GM19025 (cell line): Measurements from ENCODE around the gene CPSF7.
A peak's percentile ranks its signal among the peaks of the same experiment; 100 is the strongest.
"Not testable (repeated sequence)": the region's sequence is repeated elsewhere in the genome, so short reads cannot be mapped to it uniquely, and the experiment has no call there.

Experiments used
- ATAC-seq: cut with Tn5 transposase; IDR thresholded peaks from one replicate; pipeline ENCODE4 v1.9.1; 2021; ENCODE audit warnings: mild to moderate bottlenecking, low read depth, moderate library complexity; ENCODE audit not compliant: unreplicated experiment

CPSF7 gene

GRCh38 chr11:61442616-61443015 is 12.8 kb upstream of the CPSF7 start:
- no peak for ATAC-seq

DNA sequence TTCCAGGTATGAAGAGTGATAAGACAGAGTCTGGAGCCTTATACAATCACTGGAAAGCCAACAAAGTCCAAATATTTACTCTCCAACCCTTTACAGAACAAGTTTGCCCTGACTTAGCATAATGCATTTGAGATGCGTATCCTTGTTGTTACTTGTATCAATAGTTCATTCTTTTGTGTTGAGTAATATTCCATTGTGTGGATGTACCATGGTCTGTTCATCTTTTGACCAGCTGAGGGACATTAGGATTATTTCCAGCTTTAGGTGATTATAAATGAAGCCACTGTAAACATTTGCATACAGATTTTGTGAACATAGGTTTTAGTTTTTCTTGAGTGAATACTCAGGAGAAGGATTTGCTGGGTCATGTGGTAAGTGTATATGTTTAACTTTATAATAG is 9.8 kb upstream of the CPSF7 start:
- ATAC-seq: no peak

DNA sequence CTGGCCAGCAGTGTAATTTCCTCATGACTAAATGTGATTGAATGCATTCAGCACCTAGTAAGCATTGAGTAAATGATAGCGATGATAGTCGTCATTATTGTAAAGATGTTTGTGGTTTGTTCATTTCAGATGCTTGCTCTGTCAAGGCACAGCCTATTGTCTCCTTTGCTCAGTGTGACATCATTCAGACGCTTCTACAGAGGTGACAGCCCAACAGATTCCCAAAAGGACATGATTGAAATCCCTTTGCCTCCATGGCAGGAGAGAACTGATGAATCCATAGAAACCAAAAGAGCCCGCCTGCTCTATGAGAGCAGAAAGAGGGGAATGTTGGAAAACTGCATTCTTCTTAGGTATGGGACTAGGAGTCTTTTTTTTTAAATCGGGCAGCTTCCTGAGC is 7.7 kb upstream of the CPSF7 start:
- ATAC-seq: no peak

DNA sequence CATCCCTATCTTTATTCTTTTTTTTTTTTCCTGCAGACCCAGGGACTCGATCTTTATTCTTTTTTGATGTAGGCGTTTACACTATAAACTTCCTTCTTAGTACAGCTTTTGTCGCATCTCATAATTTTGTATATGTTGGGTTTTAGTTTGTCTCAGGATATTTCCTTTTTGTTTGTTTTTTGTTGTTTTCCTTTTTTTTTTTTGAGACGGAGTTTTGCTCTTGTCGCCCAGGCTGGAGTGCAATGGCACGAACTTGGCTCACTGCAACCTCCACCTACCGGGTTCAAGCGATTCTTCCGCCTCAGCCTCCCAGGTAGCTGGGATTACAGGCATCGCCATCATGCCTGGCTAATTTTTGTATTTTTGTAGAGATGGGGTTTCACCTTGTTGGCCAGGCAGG is 1.1 kb upstream of the CPSF7 start:
- not testable (repeated sequence) for ATAC-seq

DNA sequence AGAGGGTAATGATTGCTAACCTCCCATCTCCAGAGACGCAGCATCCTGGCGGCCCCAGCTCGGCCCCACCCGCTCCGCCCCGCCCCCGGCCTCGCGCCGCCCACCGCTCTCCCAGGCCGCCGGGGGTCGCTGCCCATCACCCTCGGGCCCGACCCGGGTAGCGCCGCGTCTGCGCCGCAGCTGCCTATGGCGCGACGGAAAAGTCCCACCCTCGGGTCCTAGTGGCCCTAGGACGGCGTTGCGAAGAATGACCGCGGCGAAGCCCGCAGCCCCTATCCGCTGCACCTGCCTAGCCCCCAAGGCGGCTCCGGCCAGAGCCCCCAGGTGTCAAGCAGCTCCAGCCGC is 457 bp downstream of the CPSF7 start:
- peak; percentile 39 for ATAC-seq

GRCh38 chr11:61425367-61426131 is 4.2 kb downstream of the CPSF7 start:
- no peak for ATAC-seq

DNA sequence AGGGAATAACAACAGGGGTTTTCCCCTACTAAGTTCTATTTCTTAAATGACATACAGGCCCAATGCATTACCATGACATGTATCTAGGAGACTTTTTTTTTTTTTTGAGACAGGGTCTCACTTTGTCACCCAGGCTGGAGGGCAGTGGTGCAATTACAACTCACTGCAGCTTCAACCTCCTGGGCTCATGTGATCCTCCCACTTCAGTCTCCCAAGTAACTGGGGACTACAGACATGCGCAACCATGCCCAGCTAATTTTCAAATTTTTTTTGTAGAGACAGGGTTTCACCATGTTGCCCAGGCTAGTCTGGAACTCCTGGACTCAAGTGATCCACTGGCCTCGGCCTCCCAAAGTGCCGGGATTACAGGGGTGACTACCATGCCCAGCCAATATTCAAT is 7.5 kb downstream of the CPSF7 start:
- no peak for ATAC-seq

DNA sequence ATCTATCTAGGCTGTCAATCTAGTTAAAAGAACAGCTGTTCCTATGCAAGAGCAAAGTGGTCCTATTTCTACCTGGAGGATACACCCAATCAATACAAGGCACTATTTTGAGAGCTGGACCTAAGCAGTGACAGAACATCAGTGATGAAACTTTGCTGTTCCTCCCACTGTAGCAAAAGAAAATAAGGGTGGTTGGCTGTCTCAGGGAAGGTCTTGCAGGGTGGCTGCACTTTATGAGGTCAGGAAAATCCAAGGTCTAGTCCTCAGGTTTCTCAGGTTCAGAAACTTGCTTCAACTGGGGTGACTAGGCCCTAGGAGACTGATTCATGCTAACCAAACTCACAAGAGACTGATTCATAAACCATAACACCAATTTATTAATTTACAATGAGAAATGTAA is 11.6 kb downstream of the CPSF7 start:
- ATAC-seq: no peak

- no peak for ATAC-seq
Observed at GRCh38 chr11:61417670-61418069, 12.1 kb downstream of the CPSF7 start.

DNA sequence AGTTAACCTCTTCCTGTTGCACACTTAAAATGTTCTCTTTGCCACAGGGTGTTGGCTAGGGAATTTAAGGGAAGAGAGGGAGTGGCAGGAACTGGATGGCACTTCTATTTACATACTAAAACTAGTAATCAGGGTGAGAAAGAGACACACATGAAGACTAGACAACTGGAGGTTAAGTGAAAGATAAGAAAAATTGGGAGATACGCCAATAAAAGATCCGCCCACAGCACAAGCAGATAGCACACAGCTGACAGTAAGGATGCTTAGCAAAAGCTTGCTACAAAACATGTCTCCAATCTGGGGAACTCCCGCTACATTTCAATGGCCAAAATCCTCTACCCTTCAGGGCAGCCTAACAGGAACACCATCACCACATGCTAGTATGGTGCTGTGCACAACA is 12.8 kb downstream of the CPSF7 start:
- no peak for ATAC-seq

DNA sequence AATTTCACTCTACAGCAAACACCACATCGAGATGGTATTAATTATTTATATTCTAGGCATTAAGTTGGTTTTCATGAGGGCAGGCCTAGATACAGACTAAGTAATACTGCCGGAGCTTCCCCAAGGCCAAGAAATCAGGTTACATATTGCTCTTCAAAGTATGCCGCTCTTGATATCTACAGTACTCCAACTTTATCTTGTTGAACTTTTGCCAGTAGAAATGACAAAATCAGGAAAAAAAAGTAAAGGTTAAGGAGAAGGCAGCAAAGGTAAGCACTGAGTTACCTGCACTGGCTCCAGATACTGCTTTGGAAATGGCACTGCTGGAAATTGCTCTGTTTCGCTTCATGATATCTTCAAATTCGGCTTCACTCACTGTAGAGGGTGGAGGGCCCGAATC is 14.4 kb downstream of the CPSF7 start:
- ATAC-seq: no peak

DNA sequence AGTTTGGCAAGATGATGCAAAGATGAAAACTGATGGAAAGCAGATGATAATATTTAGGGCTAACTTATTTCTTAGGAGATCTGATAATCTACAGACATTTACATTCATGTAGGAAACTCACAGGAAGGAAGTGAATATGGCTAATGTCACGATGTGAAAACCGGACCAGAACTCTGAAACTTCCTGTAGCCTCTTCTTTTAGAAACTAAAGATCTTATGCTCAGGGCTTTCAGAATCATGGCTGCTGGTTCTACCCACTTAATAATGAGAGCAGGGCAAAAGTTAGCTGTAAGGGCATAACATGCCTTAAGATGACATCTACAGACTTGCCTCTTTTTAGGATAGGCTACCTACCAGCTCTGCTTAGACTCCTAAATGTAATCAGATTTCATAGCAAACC is 15.2 kb downstream of the CPSF7 start:
- no peak for ATAC-seq

DNA sequence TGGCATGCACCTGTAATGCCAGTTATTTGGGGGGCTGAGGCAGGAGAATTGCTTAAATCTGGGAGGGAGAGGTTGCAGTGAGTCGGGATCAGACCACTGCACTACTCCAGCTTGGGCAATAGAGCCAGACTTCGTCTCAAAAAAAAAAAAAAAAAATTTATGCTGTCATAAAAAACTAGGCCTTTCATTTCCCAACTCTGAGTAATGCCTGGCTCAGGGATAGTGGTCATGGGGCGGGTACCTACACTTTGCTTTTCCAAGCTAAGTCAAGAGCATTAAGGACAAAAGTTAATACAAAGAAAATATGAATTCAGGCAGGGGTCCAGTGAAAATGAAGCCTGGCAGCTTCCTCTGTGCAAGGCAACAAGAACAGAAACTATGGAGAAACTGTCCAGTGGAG is 16.3 kb downstream of the CPSF7 start:
- ATAC-seq: no peak

DNA sequence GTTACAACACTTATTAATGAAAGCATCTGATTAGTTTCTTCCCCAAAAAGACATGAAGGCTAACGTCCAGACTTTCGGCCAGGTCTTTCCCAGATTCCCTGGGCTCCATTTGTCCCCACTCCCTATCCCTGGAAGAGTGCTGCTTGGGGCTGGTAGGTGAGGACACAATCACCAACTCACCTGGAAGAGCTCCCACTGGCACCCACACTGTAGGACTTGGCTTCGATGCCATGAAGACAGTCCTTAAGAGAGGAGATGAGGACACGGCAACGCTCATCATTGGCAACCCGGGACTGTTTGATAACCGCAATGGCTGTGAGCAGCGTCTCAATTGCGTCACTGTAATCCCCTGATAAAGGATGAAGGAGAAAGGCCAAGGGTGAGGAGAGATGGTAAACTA is 18.2 kb downstream of the CPSF7 start:
- ATAC-seq: no peak

GRCh38 chr11:61406991-61407728 is 22.6 kb downstream of the CPSF7 start:
- ATAC-seq: no peak

GRCh38 chr11:61406067-61406466 is 23.7 kb downstream of the CPSF7 start:
- no peak for ATAC-seq

DNA sequence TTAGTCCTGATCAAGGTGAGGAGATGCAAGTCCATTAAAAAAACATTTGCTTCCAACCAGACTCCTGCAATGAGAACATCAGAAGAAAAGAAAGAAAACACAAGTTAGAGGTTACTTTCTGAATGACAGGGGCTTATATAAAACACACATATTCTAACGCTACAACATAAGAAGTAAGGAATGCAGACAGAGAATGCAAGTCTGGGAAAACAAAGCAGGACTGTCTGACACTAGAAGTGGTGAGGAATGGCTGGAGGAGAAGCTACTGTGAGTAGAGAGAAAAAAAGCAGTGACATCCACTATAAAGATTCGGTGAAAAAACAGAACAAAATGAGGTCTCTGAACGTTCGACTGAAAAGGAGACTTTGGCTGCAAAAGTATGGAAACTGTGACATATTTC is 25.1 kb downstream of the CPSF7 start:
- no peak for ATAC-seq

GRCh38 chr11:61404103-61404502 is 25.7 kb downstream of the CPSF7 start:
- ATAC-seq: no peak

- ATAC-seq: no peak
Observed at GRCh38 chr11:61403658-61404057, 26.1 kb downstream of the CPSF7 start.

DNA sequence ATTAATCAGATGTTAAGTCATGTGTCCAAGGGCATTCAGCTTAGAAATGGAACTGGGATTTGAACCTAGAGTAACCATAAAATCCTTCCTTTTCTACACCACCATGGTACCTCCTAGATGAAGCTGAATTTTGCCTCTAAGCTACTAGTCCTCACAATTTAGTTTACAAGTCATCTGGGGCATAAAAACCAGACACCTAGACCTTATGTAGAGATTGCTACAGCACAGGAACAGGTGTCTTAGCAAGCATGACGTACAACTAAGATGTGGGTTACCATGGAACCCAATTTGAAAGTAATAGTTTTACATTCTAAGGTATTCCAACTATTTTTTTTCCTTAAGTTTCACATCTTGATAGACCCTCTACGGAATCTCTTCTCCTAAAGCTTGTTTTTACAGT is 28.2 kb downstream of the CPSF7 start:
- no peak for ATAC-seq

GRCh38 chr11:61401173-61401572 is 28.6 kb downstream of the CPSF7 start:
- ATAC-seq: no peak

- no peak for ATAC-seq
Observed at GRCh38 chr11:61392981-61393595, 36.7 kb downstream of the CPSF7 start.
